Ovary (tissue), 3 donors: Measurements from ENCODE around the gene RPL26.

Experiments
- CTCF ChIP-seq, 3 donors: fragments of 450-650 bp in 2 of 3; fragments of 200-600 bp in 1 of 3; IDR thresholded peaks; one replicate each; pipeline versions ENCODE4 v1.5.1 to v1.8.0; 2016 to 2022; ENCODE audit warnings: antibody characterized with exemption in 3 of 3, mild to moderate bottlenecking in 1 of 3
- EP300 ChIP-seq: sonication (generic); formaldehyde crosslinking; IDR thresholded peaks from one replicate; pipeline ENCODE4 v1.6.1; 2017; ENCODE audit warnings: antibody characterized with exemption
- POLR2A ChIP-seq: fragments of 450-650 bp; IDR thresholded peaks from one replicate; pipeline ENCODE4 v1.6.1; 2017; ENCODE audit warnings: antibody characterized with exemption, mild to moderate bottlenecking, moderate library complexity
- donor health status: DM: no; HTN: no; CAD: no.

GRCh38 chr17:8410883-8411238 lies 27.9 kb upstream of the RPL26 start:
- TF ChIP-seq CTCF (IDR thresholded peaks at IDR 0.05) (no peak), POLR2A (no peak), EP300 (no peak)
